Ishikawa (cell line): ENCODE data around the gene KIAA1755.

Experiments
- EP300 ChIP-seq: IDR thresholded peaks from 2 replicates; pipeline ENCODE4 v1.6.1; 2012; ENCODE audit warnings: borderline replicate concordance
- NFIC ChIP-seq: IDR thresholded peaks from 2 replicates; pipeline ENCODE4 v1.6.1; 2012
- RAD21 ChIP-seq: IDR thresholded peaks from 2 replicates; pipeline ENCODE4 v1.6.1; 2012; ENCODE audit warnings: low read depth
- TCF12 ChIP-seq: IDR thresholded peaks from 2 replicates; pipeline ENCODE4 v1.6.1; 2012; ENCODE audit warnings: low read depth
- TEAD4 ChIP-seq: IDR thresholded peaks from 2 replicates; pipeline ENCODE4 v1.6.1; 2012
- TF ChIP-seq, protein P1 (sequence below): IDR thresholded peaks from 2 replicates; pipeline ENCODE4 v1.6.1; 2012; ENCODE audit warnings: low read depth, mild to moderate bottlenecking
- TF ChIP-seq, protein P2 (sequence below): IDR thresholded peaks from 2 replicates; pipeline ENCODE4 v1.6.1; 2012

DNA sequence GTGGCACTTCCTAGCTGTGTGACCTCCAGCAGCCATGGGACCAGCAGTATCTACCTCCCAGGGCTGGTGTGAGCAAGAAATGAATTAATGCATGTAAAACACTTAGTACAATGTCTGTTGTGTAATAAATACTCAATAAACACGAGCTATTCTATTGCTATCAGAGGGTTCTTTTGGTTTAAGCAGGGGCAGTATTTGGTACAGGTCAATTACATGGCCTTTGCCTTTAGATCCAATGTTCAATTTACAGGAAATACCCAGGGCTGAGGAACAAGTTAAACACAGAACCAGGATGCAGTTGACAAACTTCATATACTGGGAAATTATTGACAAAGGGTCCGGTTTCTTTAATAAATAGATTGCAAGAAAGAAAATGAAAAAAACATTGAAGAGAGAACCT, 98.4 kb downstream of the KIAA1755 start:
- TF ChIP-seq TCF12 (no peak), TEAD4 (no peak), RAD21 (no peak), EP300 (no peak), NFIC (no peak)
- TF ChIP-seq, protein P1, sequence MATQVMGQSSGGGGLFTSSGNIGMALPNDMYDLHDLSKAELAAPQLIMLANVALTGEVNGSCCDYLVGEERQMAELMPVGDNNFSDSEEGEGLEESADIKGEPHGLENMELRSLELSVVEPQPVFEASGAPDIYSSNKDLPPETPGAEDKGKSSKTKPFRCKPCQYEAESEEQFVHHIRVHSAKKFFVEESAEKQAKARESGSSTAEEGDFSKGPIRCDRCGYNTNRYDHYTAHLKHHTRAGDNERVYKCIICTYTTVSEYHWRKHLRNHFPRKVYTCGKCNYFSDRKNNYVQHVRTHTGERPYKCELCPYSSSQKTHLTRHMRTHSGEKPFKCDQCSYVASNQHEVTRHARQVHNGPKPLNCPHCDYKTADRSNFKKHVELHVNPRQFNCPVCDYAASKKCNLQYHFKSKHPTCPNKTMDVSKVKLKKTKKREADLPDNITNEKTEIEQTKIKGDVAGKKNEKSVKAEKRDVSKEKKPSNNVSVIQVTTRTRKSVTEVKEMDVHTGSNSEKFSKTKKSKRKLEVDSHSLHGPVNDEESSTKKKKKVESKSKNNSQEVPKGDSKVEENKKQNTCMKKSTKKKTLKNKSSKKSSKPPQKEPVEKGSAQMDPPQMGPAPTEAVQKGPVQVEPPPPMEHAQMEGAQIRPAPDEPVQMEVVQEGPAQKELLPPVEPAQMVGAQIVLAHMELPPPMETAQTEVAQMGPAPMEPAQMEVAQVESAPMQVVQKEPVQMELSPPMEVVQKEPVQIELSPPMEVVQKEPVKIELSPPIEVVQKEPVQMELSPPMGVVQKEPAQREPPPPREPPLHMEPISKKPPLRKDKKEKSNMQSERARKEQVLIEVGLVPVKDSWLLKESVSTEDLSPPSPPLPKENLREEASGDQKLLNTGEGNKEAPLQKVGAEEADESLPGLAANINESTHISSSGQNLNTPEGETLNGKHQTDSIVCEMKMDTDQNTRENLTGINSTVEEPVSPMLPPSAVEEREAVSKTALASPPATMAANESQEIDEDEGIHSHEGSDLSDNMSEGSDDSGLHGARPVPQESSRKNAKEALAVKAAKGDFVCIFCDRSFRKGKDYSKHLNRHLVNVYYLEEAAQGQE: no peak
- TF ChIP-seq, protein P2, sequence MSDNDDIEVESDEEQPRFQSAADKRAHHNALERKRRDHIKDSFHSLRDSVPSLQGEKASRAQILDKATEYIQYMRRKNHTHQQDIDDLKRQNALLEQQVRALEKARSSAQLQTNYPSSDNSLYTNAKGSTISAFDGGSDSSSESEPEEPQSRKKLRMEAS: no peak
